Stimulated activated CD4-positive, alpha-beta T cell treated with anti-CD3 and anti-CD28 coated beads, Interleukin-2, amount 100 ng/mL, for 24 hours (primary cell): Measurements from ENCODE around the gene C9orf85.
A peak's percentile ranks its signal among the peaks of the same experiment; 100 is the strongest.
"Not testable (repeated sequence)": the region's sequence is repeated elsewhere in the genome, so short reads cannot be mapped to it uniquely, and the experiment has no call there.

Experiments
- DNase-seq, 2 donors: peaks; one replicate each; pipeline ENCODE4 v3.0.0-alpha.2; 2020

Gene C9orf85

GRCh38 chr9:71911061-71911907, at the start of gene C9orf85, which contains the start of gene ABHD17B:
Gene C9orf85, plus strand, starts transcription at chr9:71911639. Its CDS starts 96 bp downstream, at chr9:71911735.
Gene ABHD17B, minus strand, starts transcription at chr9:71911193. Its CDS starts 36,113 bp downstream, at chr9:71875080.
- peak; percentile 96 to 97 for DNase-seq

- no peak for DNase-seq
These were observed 47.8 kb upstream of the C9orf85 start for GRCh38 chr9:71863631-71864030.

- no peak for DNase-seq
These were observed 36.1 kb upstream of the C9orf85 start for GRCh38 chr9:71875345-71875744.

GRCh38 chr9:71876106-71876505, 35.3 kb upstream of the C9orf85 start:
- DNase-seq = no peak

GRCh38 chr9:71876829-71877228, 34.6 kb upstream of the C9orf85 start:
- DNase-seq = no peak

GRCh38 chr9:71878327-71879274, 32.8 kb upstream of the C9orf85 start:
- no peak for DNase-seq

GRCh38 chr9:71879644-71880174, 31.7 kb upstream of the C9orf85 start:
- no peak for DNase-seq

GRCh38 chr9:71884005-71884404, 27.4 kb upstream of the C9orf85 start:
- no peak for DNase-seq

- DNase-seq = no peak
These were observed 26.0 kb upstream of the C9orf85 start for GRCh38 chr9:71885467-71885866.

- no peak for DNase-seq
These were observed 25.4 kb upstream of the C9orf85 start for GRCh38 chr9:71886015-71886414.

GRCh38 chr9:71886541-71886940, 24.9 kb upstream of the C9orf85 start:
- DNase-seq = no peak

GRCh38 chr9:71887362-71887761, 24.1 kb upstream of the C9orf85 start:
- no peak for DNase-seq

- no peak for DNase-seq
These were observed 21.3 kb upstream of the C9orf85 start for GRCh38 chr9:71890042-71890679.

GRCh38 chr9:71891557-71892189, 19.8 kb upstream of the C9orf85 start:
- no peak for DNase-seq

GRCh38 chr9:71895117-71895516, 16.3 kb upstream of the C9orf85 start:
- DNase-seq = no peak

GRCh38 chr9:71895955-71896354, 15.5 kb upstream of the C9orf85 start:
- no peak for DNase-seq

GRCh38 chr9:71896761-71897160, 14.7 kb upstream of the C9orf85 start:
- DNase-seq = no peak

GRCh38 chr9:71897577-71897976, 13.9 kb upstream of the C9orf85 start:
- no peak for DNase-seq

- DNase-seq = not testable (repeated sequence)
These were observed 12.7 kb upstream of the C9orf85 start for GRCh38 chr9:71898756-71899155.

- no peak for DNase-seq
These were observed 9.5 kb upstream of the C9orf85 start for GRCh38 chr9:71901695-71902597.

GRCh38 chr9:71904076-71904475, 7.4 kb upstream of the C9orf85 start:
- DNase-seq = no peak
